H1 (cell line): ENCODE data around the gene PRR23B. TPM values are rescaled to one million over a fixed set of nuclear protein-coding genes. Genes with fewer than 3 reads are reported as not detected.

ENCODE experiments used
- BCL11A ChIP-seq, 2 experiments: IDR thresholded peaks; one replicate each; pipeline ENCODE4 v1.6.1; 2011; ENCODE audit warnings: low read depth in 2 of 2, low read length in 2 of 2, mild to moderate bottlenecking in 2 of 2
- BRCA1 ChIP-seq: IDR thresholded peaks from 2 replicates; pipeline ENCODE4 v1.6.1; 2012; ENCODE audit warnings: low read depth, low read length, improper control_type of control experiment
- CBX8 ChIP-seq: fragments of 300-800, 300-1000 bp; sonication (generic); IDR thresholded peaks from 2 replicates; pipeline ENCODE4 v1.7.1; 2016; ENCODE audit warnings: low read depth, low read length, borderline replicate concordance
- CREB1 ChIP-seq: IDR thresholded peaks from 2 replicates; pipeline ENCODE4 v1.6.1; 2012; ENCODE audit warnings: inconsistent platforms
- KDM5A ChIP-seq: fragments of 200-600 bp; IDR thresholded peaks from 2 replicates; pipeline ENCODE4 v1.7.1; 2012; ENCODE audit warnings: mild to moderate bottlenecking, low read length, inconsistent platforms, mixed read lengths
- NRF1 ChIP-seq: IDR thresholded peaks from 2 replicates; pipeline ENCODE4 v1.6.1; 2011; ENCODE audit warnings: mild to moderate bottlenecking, low read depth, low read length, improper control_type of control experiment
- POU5F1 ChIP-seq: IDR thresholded peaks from 2 replicates; pipeline ENCODE4 v1.6.1; 2011; ENCODE audit warnings: low read depth, mild to moderate bottlenecking, low read length, moderate library complexity
- TAF7 ChIP-seq: optimal IDR thresholded peaks from 2 replicates; pipeline ENCODE3; 2011; ENCODE audit warnings: low read depth, mild to moderate bottlenecking, inconsistent platforms, low read length, moderate library complexity, borderline replicate concordance
- polyA plus RNA-seq, 7 experiments: library from polyadenylated mRNA; depleted of rRNA in 3 of 7; stranded (reverse) in 5 of 7; unstranded in 2 of 7; fragments of >200 nt in 5 of 7; fragments of 200-250 nt in 2 of 7; gene quantifications; 1 replicate in 5 of 7; 2 replicates in 1 of 7; 4 replicates in 1 of 7; pipeline versions ENCODE4 v1.2.1 to v1.2.3, GENCODE V29; 2011 to 2013; ENCODE audit warnings: missing spikeins in 2 of 7, mixed read lengths in 2 of 7
- total RNA-seq: library from RNA; stranded (reverse); fragmentation: NEBNext Ultra II Directional; extraction: Animal tissue kit (Norgen Biotek cat#: 25700); gene quantifications from 2 replicates; pipeline ENCODE4 v1.2.1, GENCODE V29; 2021
- TF ChIP-seq, protein P1 (sequence below): IDR thresholded peaks from 2 replicates; pipeline ENCODE4 v1.6.1; 2012; ENCODE audit warnings: low read length, inconsistent platforms
- TF ChIP-seq, protein P2 (sequence below), 3 experiments: IDR thresholded peaks; 1 replicate in 2 of 3; 2 replicates in 1 of 3; pipeline versions ENCODE4 v1.5.1 to v1.6.1; 2011; ENCODE audit warnings: low read length in 3 of 3, mild to moderate bottlenecking in 3 of 3, inconsistent platforms in 2 of 3, low read depth in 1 of 3, moderate library complexity in 1 of 3; ENCODE audit not compliant: insufficient read depth in 1 of 3; ENCODE audit errors: control extremely low read depth in 1 of 3

The PRR23B gene
- total and polyA plus RNA-seq, 2 of the 8 experiments (the other 6 are each of a cell fraction or from before 2014, with no cell fraction given): not detected

DNA sequence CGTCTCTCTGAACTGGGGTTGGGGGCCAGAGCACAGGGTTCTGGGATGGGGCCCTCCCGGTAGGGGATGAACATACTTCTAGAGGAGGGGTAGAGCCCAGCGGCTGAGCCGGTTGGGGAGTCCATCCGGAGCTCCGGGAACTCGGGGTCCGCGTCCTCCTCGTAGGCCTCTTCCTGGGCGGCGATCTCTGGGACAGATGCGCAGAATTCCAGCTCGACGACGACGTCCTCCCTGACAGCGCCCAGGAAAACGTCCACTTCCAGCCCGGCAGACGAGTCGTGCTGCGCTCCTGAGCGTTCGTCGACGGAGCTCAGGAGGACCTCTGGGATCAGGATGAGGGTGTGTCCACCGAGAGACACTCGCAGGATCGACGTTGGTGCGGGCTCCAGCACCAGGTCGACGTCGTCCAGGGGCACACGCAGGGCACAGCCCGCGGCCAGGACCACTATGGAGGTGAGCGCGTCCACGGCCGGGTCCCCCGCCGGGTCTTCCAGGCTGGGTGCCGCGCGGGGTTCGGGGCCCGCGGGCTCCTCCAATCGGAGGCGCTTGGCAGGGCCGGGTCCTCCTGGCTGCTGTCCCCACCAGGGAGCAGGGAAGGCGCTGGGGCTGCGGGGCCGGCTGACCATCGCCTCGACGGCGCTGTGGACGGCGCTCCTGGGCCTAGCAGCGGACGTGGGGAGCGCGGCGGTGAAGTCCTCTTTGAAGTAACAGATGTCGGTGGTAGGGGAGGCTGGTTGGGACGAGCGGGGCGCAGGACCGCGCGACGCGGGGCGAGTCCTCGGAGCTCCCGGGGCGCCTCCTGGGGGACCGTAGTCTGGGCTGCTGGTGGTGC, 474 bp downstream of the PRR23B start (continued):
- TF ChIP-seq, protein P1, sequence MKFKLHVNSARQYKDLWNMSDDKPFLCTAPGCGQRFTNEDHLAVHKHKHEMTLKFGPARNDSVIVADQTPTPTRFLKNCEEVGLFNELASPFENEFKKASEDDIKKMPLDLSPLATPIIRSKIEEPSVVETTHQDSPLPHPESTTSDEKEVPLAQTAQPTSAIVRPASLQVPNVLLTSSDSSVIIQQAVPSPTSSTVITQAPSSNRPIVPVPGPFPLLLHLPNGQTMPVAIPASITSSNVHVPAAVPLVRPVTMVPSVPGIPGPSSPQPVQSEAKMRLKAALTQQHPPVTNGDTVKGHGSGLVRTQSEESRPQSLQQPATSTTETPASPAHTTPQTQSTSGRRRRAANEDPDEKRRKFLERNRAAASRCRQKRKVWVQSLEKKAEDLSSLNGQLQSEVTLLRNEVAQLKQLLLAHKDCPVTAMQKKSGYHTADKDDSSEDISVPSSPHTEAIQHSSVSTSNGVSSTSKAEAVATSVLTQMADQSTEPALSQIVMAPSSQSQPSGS: no peak
- TF ChIP-seq BRCA1 (no peak), KDM5A (no peak), NRF1 (no peak), CBX8 (no peak), BCL11A (IDR thresholded peaks at IDR 0.05; ENCODE audit: low read depth in 2 of 2, low read length in 2 of 2) (no peak), POU5F1 (no peak), CREB1 (no peak), TAF7 (no peak)
- TF ChIP-seq, protein P2, sequence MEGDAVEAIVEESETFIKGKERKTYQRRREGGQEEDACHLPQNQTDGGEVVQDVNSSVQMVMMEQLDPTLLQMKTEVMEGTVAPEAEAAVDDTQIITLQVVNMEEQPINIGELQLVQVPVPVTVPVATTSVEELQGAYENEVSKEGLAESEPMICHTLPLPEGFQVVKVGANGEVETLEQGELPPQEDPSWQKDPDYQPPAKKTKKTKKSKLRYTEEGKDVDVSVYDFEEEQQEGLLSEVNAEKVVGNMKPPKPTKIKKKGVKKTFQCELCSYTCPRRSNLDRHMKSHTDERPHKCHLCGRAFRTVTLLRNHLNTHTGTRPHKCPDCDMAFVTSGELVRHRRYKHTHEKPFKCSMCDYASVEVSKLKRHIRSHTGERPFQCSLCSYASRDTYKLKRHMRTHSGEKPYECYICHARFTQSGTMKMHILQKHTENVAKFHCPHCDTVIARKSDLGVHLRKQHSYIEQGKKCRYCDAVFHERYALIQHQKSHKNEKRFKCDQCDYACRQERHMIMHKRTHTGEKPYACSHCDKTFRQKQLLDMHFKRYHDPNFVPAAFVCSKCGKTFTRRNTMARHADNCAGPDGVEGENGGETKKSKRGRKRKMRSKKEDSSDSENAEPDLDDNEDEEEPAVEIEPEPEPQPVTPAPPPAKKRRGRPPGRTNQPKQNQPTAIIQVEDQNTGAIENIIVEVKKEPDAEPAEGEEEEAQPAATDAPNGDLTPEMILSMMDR (IDR thresholded peaks at IDR 0.05; ENCODE audit: control extremely low read depth in 1 of 3, insufficient read depth in 1 of 3, low read depth in 1 of 3, low read length in 3 of 3): no peak
